Mucosa of descending colon (tissue), 3 donors: ENCODE data around the gene BAX. TPM values are rescaled to one million over a fixed set of nuclear protein-coding genes. Genes with fewer than 3 reads are reported as not detected.

Source experiments
- ATAC-seq: fragments of 200-7000 bp; cut with Tn5 transposase; one replicate; pipeline ENCODE4 v1.9.1; 2020; ENCODE audit warnings: mild to moderate bottlenecking, moderate library complexity
- DNase-seq, 3 donors: peaks; one replicate each; pipeline ENCODE4 v3.0.0-alpha.2; 2020
- H3K36me3 ChIP-seq: fragments of 200-600 bp; one replicate; pipeline ENCODE4 v1.8.0; 2021; ENCODE audit warnings: low read depth, mild to moderate bottlenecking
- H3K4me1 ChIP-seq: fragments of 200-600 bp; one replicate; pipeline ENCODE4 v1.8.0; 2021; ENCODE audit warnings: low read depth, mild to moderate bottlenecking
- H3K4me3 ChIP-seq: fragments of 200-600 bp; one replicate; pipeline ENCODE4 v1.8.0; 2021; ENCODE audit warnings: mild to moderate bottlenecking
- H3K9me3 ChIP-seq: fragments of 200-600 bp; one replicate; pipeline ENCODE4 v1.8.0; 2021; ENCODE audit warnings: mild to moderate bottlenecking
- intact Hi-C, 2 donors: fragments of 100-400 bp; cut with DNase I in 1 of 2; cut with micrococcal nuclease in 1 of 2; formaldehyde crosslinking; loops; one replicate each; pipeline versions ENCODE4 v1.11.0 to v1.11.1; 2022; cut with DNase I, micrococcal nuclease
- total RNA-seq, 3 donors: library from RNA; stranded (reverse); fragmentation: NEBNext Ultra II Directional in 2 of 3; extraction: Animal tissue kit (Norgen Biotek cat#: 25700) in 2 of 3; gene quantifications; one replicate each; pipeline versions ENCODE4 v1.2.1 to v1.2.4, GENCODE V29; 2021 to 2023
- TF ChIP-seq, protein P1 (sequence below): fragments of 200-600 bp; IDR thresholded peaks from one replicate; pipeline ENCODE4 v1.8.0; 2022; ENCODE audit warnings: antibody characterized with exemption, mild to moderate bottlenecking
- donor health status: DM: no; HTN: no; CAD: no; lungs with moderate emphysema.
- donor health status: DM: no; HTN: no; CAD: no.
- donor health status: DM: no; HTN: yes; CAD: no.

Gene BAX
- total RNA-seq, 3 donors from 2014 or later, result 90.2 to 128 (median 125) TPM

GRCh38 chr19:48991011-48991609, 36.4 kb downstream of the BAX start:
- intact Hi-C loops, result no loop called here
- ATAC-seq (no peak), DNase-seq (no peak)
- H3K9me3 ChIP-seq, result no peaks in the 10 kb centered on the region
- TF ChIP-seq, protein P1, sequence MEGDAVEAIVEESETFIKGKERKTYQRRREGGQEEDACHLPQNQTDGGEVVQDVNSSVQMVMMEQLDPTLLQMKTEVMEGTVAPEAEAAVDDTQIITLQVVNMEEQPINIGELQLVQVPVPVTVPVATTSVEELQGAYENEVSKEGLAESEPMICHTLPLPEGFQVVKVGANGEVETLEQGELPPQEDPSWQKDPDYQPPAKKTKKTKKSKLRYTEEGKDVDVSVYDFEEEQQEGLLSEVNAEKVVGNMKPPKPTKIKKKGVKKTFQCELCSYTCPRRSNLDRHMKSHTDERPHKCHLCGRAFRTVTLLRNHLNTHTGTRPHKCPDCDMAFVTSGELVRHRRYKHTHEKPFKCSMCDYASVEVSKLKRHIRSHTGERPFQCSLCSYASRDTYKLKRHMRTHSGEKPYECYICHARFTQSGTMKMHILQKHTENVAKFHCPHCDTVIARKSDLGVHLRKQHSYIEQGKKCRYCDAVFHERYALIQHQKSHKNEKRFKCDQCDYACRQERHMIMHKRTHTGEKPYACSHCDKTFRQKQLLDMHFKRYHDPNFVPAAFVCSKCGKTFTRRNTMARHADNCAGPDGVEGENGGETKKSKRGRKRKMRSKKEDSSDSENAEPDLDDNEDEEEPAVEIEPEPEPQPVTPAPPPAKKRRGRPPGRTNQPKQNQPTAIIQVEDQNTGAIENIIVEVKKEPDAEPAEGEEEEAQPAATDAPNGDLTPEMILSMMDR, result no peak
- H3K4me3 ChIP-seq, result no peak overlapping the region
- no peaks in the 10 kb centered on the region for H3K36me3 ChIP-seq
- H3K4me1 ChIP-seq, result peaks cover 23% of the 10 kb centered on the region

DNA sequence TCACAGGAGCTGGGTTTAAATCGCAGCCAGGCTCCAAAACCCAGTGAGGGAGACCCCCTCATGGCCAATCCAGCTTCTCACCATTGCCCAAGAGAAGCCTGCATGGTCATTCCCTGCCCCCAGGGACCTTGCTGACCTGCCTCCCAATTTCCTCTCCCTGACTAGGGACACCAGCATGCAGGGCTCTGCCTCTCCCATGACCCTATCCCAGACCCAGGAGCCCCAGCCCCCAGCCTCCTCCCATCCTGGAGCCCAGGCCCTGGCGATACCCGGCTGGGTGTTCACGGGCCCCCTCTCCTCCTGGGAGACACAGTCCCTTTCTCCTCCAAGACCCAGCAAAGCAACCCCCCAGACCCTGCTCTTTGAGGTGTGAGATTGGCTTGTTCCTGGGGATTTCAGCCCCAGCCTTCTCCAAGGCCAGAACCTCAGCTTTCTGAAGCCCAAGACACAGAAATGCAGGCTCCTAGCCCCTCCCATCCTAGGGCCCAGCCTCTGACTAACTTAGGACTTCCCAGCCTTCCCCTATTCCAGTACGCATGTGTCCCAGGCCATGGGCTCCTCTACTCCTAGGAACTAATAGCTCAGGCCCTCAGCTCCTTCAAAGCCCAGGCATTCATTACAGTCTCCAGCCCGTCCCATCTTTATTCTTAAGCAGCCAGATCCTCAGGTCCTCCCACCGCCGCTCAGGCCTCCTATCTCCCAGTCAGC, 37.4 kb downstream of the BAX start:
- intact Hi-C loops, result no loop called here
- TF ChIP-seq, protein P1, result no peak
- Histone ChIP-seq H3K36me3 (no peaks in the 10 kb centered on the region), H3K4me1 (peaks cover 23% of the 10 kb centered on the region), H3K9me3 (no peaks in the 10 kb centered on the region), H3K4me3 (peak overlapping the region; percentile 57)
- ATAC-seq, result peak; percentile 45
- DNase-seq, result peak in 2 of 3 donors; percentile 58 to 69

- intact Hi-C loops, result no loop called here
- DNase-seq (peak in 1 of 3 donors; percentile 40), ATAC-seq (peak; percentile 13)
- Histone ChIP-seq H3K36me3 (no peaks in the 10 kb centered on the region), H3K9me3 (no peaks in the 10 kb centered on the region), H3K4me1 (peaks cover 23% of the 10 kb centered on the region), H3K4me3 (peak overlapping the region; percentile 57)
- TF ChIP-seq, protein P1, result no peak
These were observed 38.0 kb downstream of the BAX start for GRCh38 chr19:48992581-48993174.

GRCh38 chr19:48993175-48994034, 38.7 kb downstream of the BAX start, which contains the start of the genes GYS1 and RUVBL2:
TSS of gene GYS1 (minus strand) at chr19:48993309. CDS start at chr19:48993112, 197 bp downstream.
TSS of gene RUVBL2 (plus strand) at chr19:48993887. CDS start at chr19:48993912, 25 bp downstream.
- intact Hi-C loops, result no loop called here
- Histone ChIP-seq H3K9me3 (no peaks in the 10 kb centered on the region), H3K4me1 (peaks cover 23% of the 10 kb centered on the region), H3K4me3 (peak within 1 kb of the TSS; percentile 57), H3K36me3 (no peaks in the 10 kb centered on the region)
- peak; percentile 99 to 100 (median 100) for DNase-seq
- peak; percentile 94 for ATAC-seq
- TF ChIP-seq, protein P1, result peak; percentile 99

- ATAC-seq (no peak), DNase-seq (no peak)
- Histone ChIP-seq H3K4me3 (peak overlapping the region; percentile 57), H3K4me1 (peaks cover 23% of the 10 kb centered on the region), H3K9me3 (no peaks in the 10 kb centered on the region), H3K36me3 (no peaks in the 10 kb centered on the region)
- intact Hi-C loops, result no loop called here
- TF ChIP-seq, protein P1, result no peak
These were observed 39.3 kb downstream of the BAX start for GRCh38 chr19:48994035-48994386.
